HEK293 (cell line): ENCODE data around the gene TRIM46.

ENCODE experiments used
- CTCF ChIA-PET: fragments of 350-600 bp; formaldehyde crosslinking; extraction: SDS; loops from one replicate; lab custom pipeline; 2021; ENCODE audit warnings: antibody characterized with exemption; lab: Yijun Ruan, JAX
- POLR2A ChIA-PET: fragments of 300-600 bp; formaldehyde crosslinking; extraction: SDS; loops from one replicate; lab custom pipeline; 2020; ENCODE audit warnings: antibody characterized with exemption, inconsistent platforms; lab: Yijun Ruan, JAX
- H3K27ac ChIP-seq: fragments of 200-500 bp; sonication (Bioruptor generic); 2 replicates; pipeline ENCODE4 v1.5.1; 2014; ENCODE audit warnings: low read depth, low read length, control low read depth, inconsistent platforms; ENCODE audit errors: extremely low read depth
- H3K36me3 ChIP-seq, 2 experiments: fragments of 200-500 bp in 1 of 2; sonication (Bioruptor generic) in 1 of 2; 1 replicate in 1 of 2; 2 replicates in 1 of 2; pipeline ENCODE4 v1.5.1; 2014 to 2017; ENCODE audit warnings: inconsistent platforms in 2 of 2, low read length in 2 of 2; ENCODE audit not compliant: control insufficient read depth in 2 of 2, insufficient read depth in 1 of 2
- H3K4me1 ChIP-seq: fragments of 200-500 bp; sonication (Bioruptor generic); 2 replicates; pipeline ENCODE4 v1.5.1; 2014; ENCODE audit warnings: mild to moderate bottlenecking, low read length, inconsistent platforms; ENCODE audit not compliant: control insufficient read depth, insufficient read depth
- H3K4me3 ChIP-seq: 2 replicates; pipeline ENCODE4 v1.5.1; 2011; ENCODE audit warnings: low read depth, mild to moderate bottlenecking, control low read depth, low read length, moderate library complexity
- H3K9me3 ChIP-seq: fragments of 200-500 bp; sonication (Bioruptor generic); 2 replicates; pipeline ENCODE4 v1.5.1; 2014; ENCODE audit warnings: low read depth, low read length, inconsistent platforms; ENCODE audit not compliant: control insufficient read depth, insufficient read depth
- BCL11A ChIP-seq: fragments of 450-650 bp; formaldehyde crosslinking; IDR thresholded peaks from 2 replicates; pipeline ENCODE4 v1.5.1; 2016; ENCODE audit warnings: low read depth, missing biosample characterization, missing genetic modification characterization
- CTCF ChIP-seq: fragments of 450-650 bp; formaldehyde crosslinking; IDR thresholded peaks from 2 replicates; pipeline ENCODE4 v1.5.1; 2016; ENCODE audit warnings: missing biosample characterization, missing genetic modification characterization
- GLI4 ChIP-seq: fragments of 450-650 bp; formaldehyde crosslinking; IDR thresholded peaks from 2 replicates; pipeline ENCODE4 v1.5.1; 2016; ENCODE audit warnings: missing biosample characterization, missing genetic modification characterization
- RBAK ChIP-seq: fragments of 450-650 bp; formaldehyde crosslinking; IDR thresholded peaks from 2 replicates; pipeline ENCODE4 v1.5.1; 2016; ENCODE audit warnings: missing biosample characterization, missing genetic modification characterization
- SALL2 ChIP-seq: fragments of 450-650 bp; formaldehyde crosslinking; IDR thresholded peaks from 2 replicates; pipeline ENCODE4 v1.5.0; 2017; ENCODE audit warnings: missing biosample characterization, mild to moderate bottlenecking, missing genetic modification characterization, borderline replicate concordance
- SCRT1 ChIP-seq: fragments of 450-650 bp; formaldehyde crosslinking; IDR thresholded peaks from 2 replicates; pipeline ENCODE4 v1.5.1; 2016; ENCODE audit warnings: missing biosample characterization, missing genetic modification characterization, borderline replicate concordance
- SETDB1 ChIP-seq: IDR thresholded peaks from one replicate; pipeline ENCODE4 v1.6.1; 2017; ENCODE audit warnings: mild to moderate bottlenecking, low read length, moderate library complexity, mixed read lengths; ENCODE audit not compliant: insufficient read length
- SP2 ChIP-seq: fragments of 450-650 bp; formaldehyde crosslinking; IDR thresholded peaks from 2 replicates; pipeline ENCODE4 v1.5.1; 2016; ENCODE audit warnings: missing biosample characterization, missing genetic modification characterization
- SP3 ChIP-seq: fragments of 450-650 bp; formaldehyde crosslinking; IDR thresholded peaks from 2 replicates; pipeline ENCODE4 v1.5.1; 2016; ENCODE audit warnings: missing biosample characterization, missing genetic modification characterization
- SP7 ChIP-seq: fragments of 450-650 bp; formaldehyde crosslinking; IDR thresholded peaks from 2 replicates; pipeline ENCODE4 v1.5.1; 2016; ENCODE audit warnings: missing biosample characterization, missing genetic modification characterization
- ZNF10 ChIP-seq: fragments of 450-650 bp; formaldehyde crosslinking; IDR thresholded peaks from 2 replicates; pipeline ENCODE4 v1.5.1; 2017; ENCODE audit warnings: missing biosample characterization, missing genetic modification characterization
- ZNF138 ChIP-seq: fragments of 450-650 bp; formaldehyde crosslinking; IDR thresholded peaks from 2 replicates; pipeline ENCODE4 v1.5.1; 2016; ENCODE audit warnings: missing biosample characterization, missing genetic modification characterization, borderline replicate concordance
- ZNF157 ChIP-seq: fragments of 450-650 bp; formaldehyde crosslinking; IDR thresholded peaks from 2 replicates; pipeline ENCODE4 v1.5.1; 2016; ENCODE audit warnings: missing biosample characterization, missing genetic modification characterization
- ZNF202 ChIP-seq: fragments of 450-650 bp; formaldehyde crosslinking; IDR thresholded peaks from 2 replicates; pipeline ENCODE4 v1.5.1; 2016; ENCODE audit warnings: missing biosample characterization, missing genetic modification characterization, borderline replicate concordance
- ZNF24 ChIP-seq: fragments of 450-650 bp; formaldehyde crosslinking; IDR thresholded peaks from 2 replicates; pipeline ENCODE4 v1.5.1; 2016; ENCODE audit warnings: missing biosample characterization, missing genetic modification characterization
- ZNF324 ChIP-seq: fragments of 450-650 bp; formaldehyde crosslinking; IDR thresholded peaks from 2 replicates; pipeline ENCODE4 v1.5.1; 2016; ENCODE audit warnings: missing biosample characterization, missing genetic modification characterization
- ZNF354C ChIP-seq: fragments of 450-650 bp; formaldehyde crosslinking; IDR thresholded peaks from 2 replicates; pipeline ENCODE4 v1.5.1; 2016; ENCODE audit warnings: missing biosample characterization, missing genetic modification characterization, low read depth, borderline replicate concordance
- ZNF398 ChIP-seq: fragments of 450-650 bp; formaldehyde crosslinking; IDR thresholded peaks from 2 replicates; pipeline ENCODE4 v1.5.1; 2017; ENCODE audit warnings: missing biosample characterization, missing genetic modification characterization
- ZNF513 ChIP-seq: fragments of 450-650 bp; IDR thresholded peaks from 2 replicates; pipeline ENCODE4 v1.5.1; 2018; ENCODE audit warnings: missing biosample characterization, missing genetic modification characterization
- ZNF514 ChIP-seq: fragments of 450-650 bp; formaldehyde crosslinking; IDR thresholded peaks from 2 replicates; pipeline ENCODE4 v1.5.1; 2016; ENCODE audit warnings: missing biosample characterization, missing genetic modification characterization
- ZNF558 ChIP-seq: fragments of 450-650 bp; formaldehyde crosslinking; IDR thresholded peaks from 2 replicates; pipeline ENCODE4 v1.5.1; 2016; ENCODE audit warnings: missing biosample characterization, missing genetic modification characterization
- ZNF610 ChIP-seq: fragments of 450-650 bp; formaldehyde crosslinking; IDR thresholded peaks from 2 replicates; pipeline ENCODE4 v1.5.1; 2016; ENCODE audit warnings: missing biosample characterization, missing genetic modification characterization, borderline replicate concordance
- ZNF621 ChIP-seq: fragments of 450-650 bp; formaldehyde crosslinking; IDR thresholded peaks from 2 replicates; pipeline ENCODE4 v1.5.1; 2017; ENCODE audit warnings: missing biosample characterization, missing genetic modification characterization
- ZNF626 ChIP-seq: fragments of 450-650 bp; sonication (Bioruptor Pico); formaldehyde crosslinking; IDR thresholded peaks from 2 replicates; pipeline ENCODE4 v1.5.1; 2018; ENCODE audit warnings: missing biosample characterization, missing genetic modification characterization, inconsistent platforms
- ZNF670 ChIP-seq: fragments of 450-650 bp; formaldehyde crosslinking; IDR thresholded peaks from 2 replicates; pipeline ENCODE4 v1.5.1; 2016; ENCODE audit warnings: missing biosample characterization, missing genetic modification characterization, low read depth
- ZNF677 ChIP-seq: fragments of 450-650 bp; IDR thresholded peaks from 2 replicates; pipeline ENCODE4 v1.5.0; 2018; ENCODE audit warnings: missing biosample characterization, mild to moderate bottlenecking, missing genetic modification characterization, moderate library complexity
- ZNF692 ChIP-seq: fragments of 450-650 bp; formaldehyde crosslinking; IDR thresholded peaks from 2 replicates; pipeline ENCODE4 v1.5.1; 2016; ENCODE audit warnings: missing biosample characterization, missing genetic modification characterization

TRIM46 gene

GRCh38 chr1:155127105-155127966 lies 46.3 kb upstream of the TRIM46 start, which contains the start of gene EFNA1 (continued):
- TF ChIP-seq GLI4 (tag by site-specific recombination) (0 out of 2 replicates have a peak, but pooled peaks have one; percentile 55), ZNF157 (no peak), ZNF558 (no peak; the same call in 1 of the 2 replicates), SP7 (tag by site-specific recombination) (peak; percentile 76), ZNF670 (tag by site-specific recombination) (no peak), ZNF398 (tag by site-specific recombination) (peak; percentile 83), SP2 (tag by site-specific recombination) (peak; percentile 19; the same call in 1 of the 2 replicates), ZNF626 (tag by site-specific recombination) (no peak), ZNF202 (tag by site-specific recombination) (no peak), SCRT1 (tag by site-specific recombination) (no peak), SETDB1 (no peak), ZNF354C (tag by site-specific recombination) (no peak), BCL11A (peak; percentile 77; the same call in 1 of the 2 replicates), RBAK (tag by site-specific recombination) (no peak), ZNF24 (no peak; the same call in 1 of the 2 replicates), ZNF514 (tag by site-specific recombination) (no peak), ZNF138 (tag by site-specific recombination) (no peak), ZNF610 (tag by site-specific recombination) (peak; percentile 31; the same call in 1 of the 2 replicates), SP3 (tag by site-specific recombination) (peak; percentile 55), CTCF (tag by site-specific recombination) (no peak; the same call in 1 of the 2 replicates), SALL2 (no peak)
- TF ChIP-seq, all 188 proteins: peak for 72

GRCh38 chr1:155127967-155128754 lies 45.5 kb upstream of the TRIM46 start:
- POLR2A ChIA-PET, result interaction anchor here (0.6 to 3.5 kb wide), 9 partner anchors 12 to 201 kb away, joined by 3 to 17 read pairs (median 4); partner anchors contain the start of genes DPM3 and KRTCAP2
- CTCF ChIA-PET, result interaction anchor here (0.5 to 8.1 kb wide), 8 partner anchors 13 to 45 kb away, joined by 3 to 54 read pairs (median 5); partner anchors contain the start of gene KRTCAP2
- H3K27ac ChIP-seq, result peak overlapping the region; percentile 75; the same call in 1 of the 2 replicates
- peaks cover 21% of the 10 kb centered on the region for H3K4me1 ChIP-seq
- peak overlapping the region; percentile 62 for H3K4me3 ChIP-seq
- H3K9me3 ChIP-seq, result no peaks in the 10 kb centered on the region
- H3K36me3 ChIP-seq, result peaks cover 3 to 21% of the 10 kb centered on the region in 2 experiments; a peak in 2 of 3 replicates
- 0 out of 2 replicates have a peak, but pooled peaks have one; percentile 7 for TF ChIP-seq ZNF513 (tag by site-specific recombination)
- TF ChIP-seq ZNF692 (tag by site-specific recombination), result peak; percentile 28; the same call in 1 of the 2 replicates
- no peak for TF ChIP-seq ZNF621 (tag by site-specific recombination)
- no peak for TF ChIP-seq ZNF10 (tag by site-specific recombination)
- TF ChIP-seq ZNF677 (tag by site-specific recombination), result no peak
- no peak for TF ChIP-seq ZNF324
